Measurements from ENCODE around the gene IGSF21. TPM values are rescaled to one million over a fixed set of nuclear protein-coding genes. Genes with fewer than 3 reads are reported as not detected.

Gene IGSF21
- total RNA-seq, 1 experiment from 2014 or later = 5.2 TPM

GRCh38 chr1:18141661-18142060 is 34.1 kb downstream of the IGSF21 start:
- Histone ChIP-seq H3K27ac (ENCODE audit: insufficient read length, low read depth, low read length) (no peak overlapping the region), H2BK12ac (ENCODE audit: insufficient read length, low read depth, low read length) (no peak overlapping the region), H3K18ac (ENCODE audit: insufficient read length, low read depth, low read length) (no peak overlapping the region), H4K20me1 (ENCODE audit: control insufficient read depth, insufficient read depth, insufficient read length) (no peaks in the 10 kb centered on the region), H3K14ac (ENCODE audit: insufficient read depth, low read length) (no peak overlapping the region), H3K4me2 (ENCODE audit: insufficient read depth, insufficient read length, low read length) (no peak overlapping the region), H3K56ac (ENCODE audit: insufficient read length, low read depth, low read length) (no peak overlapping the region), H3K23ac (ENCODE audit: insufficient read length, low read depth, low read length) (no peak overlapping the region), H3K27me3 (ENCODE audit: insufficient read depth, low read length) (no peaks in the 10 kb centered on the region), H3K79me1 (ENCODE audit: insufficient read depth, low read depth, low read length, poor library complexity, severe bottlenecking) (no peaks in the 10 kb centered on the region), H3K9ac (ENCODE audit: extremely low read depth, insufficient read length, low read length) (no peak overlapping the region), H2BK5ac (ENCODE audit: insufficient read length, low read length) (no peak overlapping the region), H3K79me2 (ENCODE audit: insufficient read depth, low read length) (no peaks in the 10 kb centered on the region), H4K5ac (ENCODE audit: insufficient read length, low read depth, low read length) (no peak overlapping the region), H3K9me3 (ENCODE audit: control insufficient read depth, low read depth, low read length) (no peaks in the 10 kb centered on the region), H2BK20ac (ENCODE audit: low read depth, low read length, poor library complexity, severe bottlenecking) (no peak overlapping the region), H3K4me1 (ENCODE audit: insufficient read depth, low read length) (peaks cover 6% of the 10 kb centered on the region; the same call in 1 of the 2 replicates), H2AFZ (ENCODE audit: low read length) (no peak overlapping the region), H3K23me2 (ENCODE audit: insufficient read length, low read depth, low read length, poor library complexity, severe bottlenecking) (no peaks in the 10 kb centered on the region), H4K91ac (ENCODE audit: insufficient read length, low read depth, low read length) (no peak overlapping the region), H4K8ac (replicated peaks; ENCODE audit: insufficient read length, low read depth, low read length) (no peak overlapping the region), H3K4ac (ENCODE audit: low read depth, low read length) (no peak overlapping the region), H2BK15ac (ENCODE audit: low read depth, low read length) (no peak overlapping the region), H2AK5ac (ENCODE audit: insufficient read length, low read length) (no peak overlapping the region), H3T11ph (ENCODE audit: low read length) (no peak overlapping the region), H2BK120ac (ENCODE audit: low read depth, low read length, poor library complexity, severe bottlenecking) (no peak overlapping the region)
- H3K4me3 Mint-ChIP-seq = no peak overlapping the region
- H3K4me1 Mint-ChIP-seq = peaks cover 15 to 33% of the 10 kb centered on the region in 2 experiments
- no peak for DNase-seq
- H3K9me3 Mint-ChIP-seq = no peaks in the 10 kb centered on the region
- H3K36me3 Mint-ChIP-seq (ENCODE audit: insufficient read depth in 1 of 3, low read depth in 3 of 3) = 0 out of 7 replicates have a peak, but pooled peaks cover 0 to 1% (median 0%) of the 10 kb centered on the region in 3 experiments
- no peak for TF ChIP-seq CTCF (conservative IDR thresholded peaks at IDR 0.05)
- H3K27ac Mint-ChIP-seq = no peak overlapping the region
- WGBS (ENCODE audit: extremely low coverage, insufficient read length, low lambda C conversion rate) = no CpG with 5 or more reads among the region's 6 CpGs
- H3K27me3 Mint-ChIP-seq (ENCODE audit: low read depth) = no peaks in the 10 kb centered on the region

Measured in H9 (cell line).